A549 (cell line): ENCODE data around the gene LMF2. TPM values are rescaled to one million over a fixed set of nuclear protein-coding genes. Genes with fewer than 3 reads are reported as not detected.

ENCODE experiments used
- ATAC-seq, 2 experiments: fragments of 200-7000 bp in 1 of 2; fragments of >200 bp in 1 of 2; cut with Nextera tagmentation in 1 of 2; cut with Tn5 transposase in 1 of 2; 3 replicates each; pipeline versions ENCODE4 v1.8.0 to v1.9.1; 2018 to 2020; ENCODE audit warnings: mild to moderate bottlenecking in 1 of 2, moderate library complexity in 1 of 2
- CTCF ChIA-PET: fragments of 300-600 bp; sonication (Branson Sonifier 250); formaldehyde crosslinking; extraction: SDS; loops from one replicate; lab custom pipeline; 2021; ENCODE audit warnings: antibody characterized with exemption, inconsistent platforms; lab: Yijun Ruan, JAX
- POLR2A ChIA-PET: fragments of 350-600 bp; formaldehyde crosslinking; extraction: SDS; loops from one replicate; lab custom pipeline; 2021; ENCODE audit warnings: antibody characterized with exemption, inconsistent platforms; lab: Yijun Ruan, JAX
- DNase-seq, 2 experiments: peaks; one replicate each; pipeline versions ENCODE4 v3.0.0 to v3.0.0-alpha.2; 2011 to 2016; ENCODE audit warnings: low read depth in 1 of 2, low spot score in 1 of 2
- FAIRE-seq: peaks from 2 replicates; lab custom pipeline; 2011; peaks lifted over from hg19 to GRCh38; lab: Jason Lieb, UNC
- H3K27ac ChIP-seq, 2 experiments: fragments of >200 bp; sonication (Bioruptor Twin); formaldehyde crosslinking; 3 replicates each; pipeline ENCODE4 v1.5.1; 2016 to 2017
- H3K4me1 ChIP-seq: fragments of >200 bp; sonication (Bioruptor Twin); formaldehyde crosslinking; 3 replicates; pipeline ENCODE4 v1.6.1; 2016
- H3K4me2 ChIP-seq: fragments of >200 bp; sonication (Bioruptor Twin); formaldehyde crosslinking; 3 replicates; pipeline ENCODE4 v1.6.1; 2016
- H3K4me3 ChIP-seq: fragments of >200 bp; sonication (Bioruptor Twin); formaldehyde crosslinking; 3 replicates; pipeline ENCODE4 v1.5.1; 2016
- H3K9me3 ChIP-seq: fragments of >200 bp; sonication (Bioruptor Twin); formaldehyde crosslinking; 3 replicates; pipeline ENCODE4 v1.6.1; 2016
- CHD4 ChIP-seq: fragments of 200-600 bp; sonication (generic); IDR thresholded peaks from 2 replicates; pipeline ENCODE4 v1.6.1; 2016; ENCODE audit warnings: antibody characterized with exemption, mild to moderate bottlenecking, borderline replicate concordance
- HDAC2 ChIP-seq: fragments of 200-600 bp; sonication (generic); IDR thresholded peaks from 2 replicates; pipeline ENCODE4 v1.6.1; 2016
- HOXA7 ChIP-seq: fragments of 250-450 bp; sonication (Bioruptor Pico); IDR thresholded peaks from 2 replicates; pipeline ENCODE4 v1.5.0; 2020; ENCODE audit warnings: mild to moderate bottlenecking, moderate library complexity
- JUN ChIP-seq, 2 experiments: fragments of >200 bp; sonication (Bioruptor Twin); formaldehyde crosslinking; IDR thresholded peaks; 2 replicates in 1 of 2; 3 replicates in 1 of 2; pipeline ENCODE4 v1.6.1; 2016 to 2017
- MAX ChIP-seq: IDR thresholded peaks from 2 replicates; pipeline ENCODE4 v1.6.1; 2012
- PBX3 ChIP-seq: IDR thresholded peaks from 2 replicates; pipeline ENCODE4 v1.6.1; 2012
- POLR2A ChIP-seq: IDR thresholded peaks from 2 replicates; pipeline ENCODE4 v1.6.1; 2012; ENCODE audit warnings: mild to moderate bottlenecking, low read length
- TFCP2L1 ChIP-seq: fragments of 250-450 bp; sonication (Bioruptor Pico); IDR thresholded peaks from 2 replicates; pipeline ENCODE4 v1.5.0; 2021; ENCODE audit warnings: mild to moderate bottlenecking
- WGBS: methylation state at CpG from one replicate; pipeline ENCODE4 v1.1.6; 2017; ENCODE audit errors: missing lambda C conversion rate; 5-methylcytosine and 5-hydroxymethylcytosine counted together
- polyA plus RNA-seq, 4 experiments: library from polyadenylated mRNA; depleted of rRNA in 3 of 4; stranded (reverse); fragments of >200 nt; fragmentation: RNase III in 1 of 4; extraction: RNeasy Plus Mini Kit Qiagen cat#74134 plus additional on column Dnase treatment in 1 of 4; gene quantifications; 2 replicates in 3 of 4; 3 replicates in 1 of 4; pipeline ENCODE4 v1.2.3, GENCODE V29; 2011 to 2017

The LMF2 gene
- polyA plus RNA-seq, 2 of the 4 experiments (the other 2 are of a cell fraction), result 13.0 to 32.5 TPM

GRCh38 chr22:50529416-50529896 is 22.0 kb upstream of the LMF2 start:
- peak overlapping the region; percentile 92 for H3K4me2 ChIP-seq
- 0 out of 2 replicates have a peak, but pooled peaks have one; percentile 50 for TF ChIP-seq TFCP2L1 (CRISPR knock-in tag)
- no peak for TF ChIP-seq CHD4
- TF ChIP-seq HOXA7 (CRISPR knock-in tag), result 0 out of 2 replicates have a peak, but pooled peaks have one; percentile 59
- TF ChIP-seq, all 56 proteins: peak for 2
- H3K27ac ChIP-seq, result peak overlapping the region; percentile 95 to 98
- ChIA-PET CTCF (interaction anchor here (1.2 to 3.0 kb wide), 3 partner anchors 11 to 90 kb away, joined by 4 to 19 read pairs (median 4); partner anchors contain the start of gene SYCE3), POLR2A (interaction anchor here (1.0 to 1.2 kb wide), 4 partner anchors 20 to 53 kb away, joined by 3 to 4 read pairs (median 3); partner anchors contain the start of genes CHKB, LMF2, NCAPH2 and SYCE3)
- WGBS, result 97% methylated on average over 6 of the region's 50 CpGs
- no peaks in the 10 kb centered on the region for H3K9me3 ChIP-seq
- H3K4me1 ChIP-seq, result peaks cover 30% of the 10 kb centered on the region
- no peak for FAIRE-seq
- ATAC-seq, result no peak
- peak overlapping the region; percentile 64 for H3K4me3 ChIP-seq
- no peak for DNase-seq

GRCh38 chr22:50528682-50529415 is 21.3 kb upstream of the LMF2 start:
- no peak for FAIRE-seq
- DNase-seq, result no peak
- peak overlapping the region in 1 of 2 experiments; percentile 98; a peak in 4 of 6 replicates for H3K27ac ChIP-seq
- CTCF ChIA-PET, result interaction anchor here (0.9 to 3.0 kb wide), 4 partner anchors 10 to 92 kb away, joined by 3 to 19 read pairs (median 4); partner anchors contain the start of gene SYCE3
- ATAC-seq, result no peak
- H3K4me1 ChIP-seq, result peaks cover 30% of the 10 kb centered on the region
- POLR2A ChIA-PET, result interaction anchor here (0.9 to 1.2 kb wide), 2 partner anchors 21 to 34 kb away, joined by 3 read pairs; partner anchors contain the start of genes LMF2 and SYCE3
- TF ChIP-seq PBX3 (peak; percentile 31; the same call in 1 of the 2 replicates), JUN (IDR thresholded peaks at IDR 0.05) (no peak)
- TF ChIP-seq, all 56 proteins: peak for 1
- 100% methylated on average over 3 of the region's 15 CpGs for WGBS
- Histone ChIP-seq H3K4me3 (peak overlapping the region; percentile 64; the same call in 2 of the 3 replicates), H3K9me3 (no peaks in the 10 kb centered on the region), H3K4me2 (peak overlapping the region; percentile 92)

- 0 out of 2 replicates have a peak, but pooled peaks have one; percentile 34 for TF ChIP-seq PBX3
- 0 out of 2 replicates have a peak, but pooled peaks have one; percentile 9 for TF ChIP-seq MAX
- TF ChIP-seq POLR2A, result peak; percentile 13; the same call in 1 of the 2 replicates
- TF ChIP-seq HDAC2, result no peak
- TF ChIP-seq HOXA7 (CRISPR knock-in tag), result no peak
- TF ChIP-seq TFCP2L1 (CRISPR knock-in tag), result no peak
- Histone ChIP-seq H3K27ac (peak overlapping the region in 1 of 2 experiments; percentile 99; a peak in 1 of 6 replicates), H3K9me3 (no peaks in the 10 kb centered on the region), H3K4me2 (peak overlapping the region; percentile 96; the same call in 2 of the 3 replicates), H3K4me3 (no peak overlapping the region), H3K4me1 (peaks cover 24% of the 10 kb centered on the region)
- WGBS, result 96% methylated on average over 13 of the region's 18 CpGs
- ChIA-PET POLR2A (interaction anchor here (0.9 to 2.4 kb wide), 3 partner anchors 11 to 35 kb away, joined by 3 to 13 read pairs (median 3); partner anchors contain the start of genes LMF2 and SYCE3), CTCF (interaction anchor here (0.7 to 3.0 kb wide), 6 partner anchors 10 to 286 kb away, joined by 3 to 19 read pairs (median 4); partner anchors contain the start of gene SYCE3)
- DNase-seq (no peak), FAIRE-seq (no peak), ATAC-seq (no peak)
Observed at GRCh38 chr22:50527921-50528681, 20.6 kb upstream of the LMF2 start.
